ENCODE data around the gene PHLDA3.

DNA sequence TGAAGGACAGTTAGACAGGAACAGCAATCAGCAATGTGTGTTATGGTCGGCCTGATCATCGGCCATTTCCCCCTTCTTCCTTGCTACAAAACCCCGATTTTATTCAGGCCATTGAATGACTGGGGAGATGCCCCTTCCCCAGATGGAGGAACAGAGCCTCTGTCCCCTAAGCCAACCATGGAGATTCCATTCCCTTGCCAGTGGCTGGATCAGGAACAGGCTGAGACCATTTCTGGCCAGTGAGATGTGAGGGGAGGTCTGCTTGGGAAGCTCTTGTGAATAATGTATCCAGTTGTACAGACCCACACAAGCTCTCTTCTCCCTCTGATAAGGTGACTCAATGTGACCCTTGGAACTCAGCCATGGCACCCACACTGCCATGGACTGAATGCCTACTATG lies 30.2 kb upstream of the PHLDA3 start:
- TF ChIP-seq ZNF140 (tag by site-specific recombination; IDR thresholded peaks at IDR 0.05): no peak
- no peak for TF ChIP-seq YY1 (tag by site-specific recombination; IDR thresholded peaks at IDR 0.05)
- TF ChIP-seq ZNF629 (tag by site-specific recombination; IDR thresholded peaks at IDR 0.05): no peak
- TF ChIP-seq, protein P1, sequence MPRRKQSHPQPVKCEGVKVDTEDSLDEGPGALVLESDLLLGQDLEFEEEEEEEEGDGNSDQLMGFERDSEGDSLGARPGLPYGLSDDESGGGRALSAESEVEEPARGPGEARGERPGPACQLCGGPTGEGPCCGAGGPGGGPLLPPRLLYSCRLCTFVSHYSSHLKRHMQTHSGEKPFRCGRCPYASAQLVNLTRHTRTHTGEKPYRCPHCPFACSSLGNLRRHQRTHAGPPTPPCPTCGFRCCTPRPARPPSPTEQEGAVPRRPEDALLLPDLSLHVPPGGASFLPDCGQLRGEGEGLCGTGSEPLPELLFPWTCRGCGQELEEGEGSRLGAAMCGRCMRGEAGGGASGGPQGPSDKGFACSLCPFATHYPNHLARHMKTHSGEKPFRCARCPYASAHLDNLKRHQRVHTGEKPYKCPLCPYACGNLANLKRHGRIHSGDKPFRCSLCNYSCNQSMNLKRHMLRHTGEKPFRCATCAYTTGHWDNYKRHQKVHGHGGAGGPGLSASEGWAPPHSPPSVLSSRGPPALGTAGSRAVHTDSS (tag by site-specific recombination; IDR thresholded peaks at IDR 0.05): no peak
